A549 treated with RU486 at 1 μM for 4 hours (cell line): ENCODE measurements around the gene FRMD4A. TPM values are rescaled to one million over a fixed set of nuclear protein-coding genes. Genes with fewer than 3 reads are reported as not detected.

Source experiments
- total RNA-seq: library from RNA; stranded (reverse); fragments of 200-300 nt; extraction: Qiagen RNA extraction; gene quantifications from 5 replicates; pipeline ENCODE4 v1.2.3, GENCODE V29; 2022; ENCODE audit warnings: low read depth

FRMD4A gene
- 4.0 to 5.2 TPM (median 4.4 TPM) in 5 replicates for total RNA-seq

DNA sequence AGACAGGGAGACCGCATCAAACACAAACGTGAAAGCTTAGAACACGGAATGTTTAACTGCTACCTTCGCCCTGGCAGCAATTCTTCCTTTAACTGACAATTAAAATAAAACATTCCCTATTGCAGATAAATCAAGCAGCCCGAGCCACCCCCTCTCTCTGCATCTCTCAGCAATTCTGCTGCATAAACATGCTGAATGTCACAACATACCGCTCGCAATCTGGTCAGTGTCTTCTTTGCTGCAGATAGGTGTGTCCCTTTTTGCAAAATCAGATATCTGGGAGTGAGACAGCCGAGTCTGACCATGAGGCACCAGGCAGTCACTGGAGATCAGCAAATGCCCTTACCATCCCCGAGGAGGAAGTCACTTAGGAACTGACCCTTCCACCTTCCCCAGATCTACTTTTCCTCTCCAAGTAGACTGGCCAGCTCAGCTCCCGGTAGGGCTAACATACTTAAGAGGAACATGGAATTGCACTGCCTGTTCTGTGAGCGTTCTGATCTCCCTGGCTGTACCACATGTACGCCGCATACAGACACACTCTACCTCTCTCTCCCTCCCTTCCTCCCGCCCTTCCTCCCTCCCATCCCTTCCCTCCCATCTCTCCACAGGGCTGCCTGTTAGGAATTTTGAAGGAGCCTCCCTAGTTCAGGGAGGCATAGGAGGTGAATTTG is at the start of gene FRMD4A:
Gene FRMD4A, minus strand, starts transcription at position 537 of the 674 bp plus-strand sequence.

